M059J (cell line): Measurements from ENCODE around the gene ABHD16A. TPM values are rescaled to one million over a fixed set of nuclear protein-coding genes. Genes with fewer than 3 reads are reported as not detected.
A peak's percentile ranks its signal among the peaks of the same experiment; 100 is the strongest.
"Not testable (repeated sequence)": the region's sequence is repeated elsewhere in the genome, so short reads cannot be mapped to it uniquely, and the experiment has no call there.

Experiments
- DNase-seq: peaks from one replicate; pipeline ENCODE4 v3.0.0-alpha.2; 2012; ENCODE audit warnings: low read depth
- total RNA-seq: library from RNA; depleted of rRNA; stranded (reverse); fragments of >200 nt; shearing (Covaris generic); gene quantifications from 2 replicates; pipeline ENCODE4 v1.2.3, GENCODE V29; 2014

ABHD16A gene
- total RNA-seq, 1 experiment from 2014 or later = 51.9 TPM

- no peak for DNase-seq
Measured at GRCh38 chr6:31715022-31715958, 12.2 kb upstream of the ABHD16A start, which contains the start of gene LY6G6D. Gene LY6G6D, plus strand, starts transcription at chr6:31715348. Its CDS starts 8 bp downstream, at chr6:31715356.

GRCh38 chr6:31713991-31714684, 11.0 kb upstream of the ABHD16A start:
- DNase-seq = no peak

- DNase-seq = no peak
Measured at GRCh38 chr6:31713465-31713864, 10.3 kb upstream of the ABHD16A start.

GRCh38 chr6:31712296-31712695, 9.2 kb upstream of the ABHD16A start:
- peak; percentile 55 for DNase-seq

- no peak for DNase-seq
Measured at GRCh38 chr6:31711233-31711632, 8.1 kb upstream of the ABHD16A start.

- DNase-seq = no peak
Measured at GRCh38 chr6:31710523-31711219, 7.5 kb upstream of the ABHD16A start.

GRCh38 chr6:31709157-31709556, 6.0 kb upstream of the ABHD16A start:
- not testable (repeated sequence) for DNase-seq

- DNase-seq = no peak
Measured at GRCh38 chr6:31708224-31708623, 5.1 kb upstream of the ABHD16A start.

GRCh38 chr6:31707701-31708100, 4.6 kb upstream of the ABHD16A start:
- DNase-seq = no peak

- no peak for DNase-seq
Measured at GRCh38 chr6:31706599-31706998, 3.5 kb upstream of the ABHD16A start, which contains the start of gene LY6G6F. Gene LY6G6F, plus strand, starts transcription at chr6:31706866. Its CDS starts 41 bp downstream, at chr6:31706907.

GRCh38 chr6:31705931-31706330, 2.8 kb upstream of the ABHD16A start:
- DNase-seq = peak; percentile 74

GRCh38 chr6:31702405-31702818, 712 bp downstream of the ABHD16A start:
- no peak for DNase-seq

GRCh38 chr6:31701666-31702404, 1.3 kb downstream of the ABHD16A start:
- DNase-seq = peak; percentile 48

- no peak for DNase-seq
Measured at GRCh38 chr6:31700740-31701401, 2.3 kb downstream of the ABHD16A start.

- DNase-seq = no peak
Measured at GRCh38 chr6:31697555-31697954, 5.6 kb downstream of the ABHD16A start.

- DNase-seq = no peak
Measured at GRCh38 chr6:31693535-31693934, 9.6 kb downstream of the ABHD16A start.

- DNase-seq = no peak
Measured at GRCh38 chr6:31692886-31693285, 10.2 kb downstream of the ABHD16A start.

- no peak for DNase-seq
Measured at GRCh38 chr6:31692353-31692752, 10.8 kb downstream of the ABHD16A start.

- no peak for DNase-seq
Measured at GRCh38 chr6:31691564-31692108, 11.5 kb downstream of the ABHD16A start.

GRCh38 chr6:31691078-31691463, 12.1 kb downstream of the ABHD16A start:
- DNase-seq = no peak
